RKO (cell line): ENCODE results near the gene C1QTNF7.

ENCODE experiments used
- DNase-seq: peaks from one replicate; pipeline ENCODE4 v3.0.0-alpha.2; 2016; ENCODE audit warnings: low spot score

C1QTNF7 gene

GRCh38 chr4:15427701-15428100 lies at the start of gene C1QTNF7:
C1QTNF7 (plus strand) TSS chr4:15428033; CDS start chr4:15435744, 7,711 bp downstream.
- no peak for DNase-seq

DNA sequence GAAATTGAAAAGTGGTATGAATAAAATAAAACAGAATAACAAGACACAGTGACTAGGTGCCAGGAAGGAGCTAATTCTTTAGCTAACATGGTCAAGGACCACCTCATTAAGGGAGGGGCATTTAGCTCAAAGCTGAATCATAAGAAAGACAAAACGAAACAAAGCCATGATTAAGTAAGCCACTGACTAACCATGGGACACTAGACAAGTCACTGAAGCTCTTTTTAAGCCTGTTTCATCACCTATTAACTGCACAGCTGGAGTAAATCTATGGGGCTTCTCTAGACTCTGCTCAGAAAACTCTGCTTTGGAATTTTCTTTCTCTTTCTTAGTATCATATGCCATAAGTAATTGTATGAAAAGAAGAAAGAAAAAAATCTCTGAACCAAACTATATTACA lies 49.8 kb upstream of the C1QTNF7 start:
- DNase-seq, result no peak

- DNase-seq, result no peak
Measured at GRCh38 chr4:15378493-15378892, 49.3 kb upstream of the C1QTNF7 start.

- DNase-seq, result no peak
Measured at GRCh38 chr4:15381806-15382338, 46.0 kb upstream of the C1QTNF7 start.

DNA sequence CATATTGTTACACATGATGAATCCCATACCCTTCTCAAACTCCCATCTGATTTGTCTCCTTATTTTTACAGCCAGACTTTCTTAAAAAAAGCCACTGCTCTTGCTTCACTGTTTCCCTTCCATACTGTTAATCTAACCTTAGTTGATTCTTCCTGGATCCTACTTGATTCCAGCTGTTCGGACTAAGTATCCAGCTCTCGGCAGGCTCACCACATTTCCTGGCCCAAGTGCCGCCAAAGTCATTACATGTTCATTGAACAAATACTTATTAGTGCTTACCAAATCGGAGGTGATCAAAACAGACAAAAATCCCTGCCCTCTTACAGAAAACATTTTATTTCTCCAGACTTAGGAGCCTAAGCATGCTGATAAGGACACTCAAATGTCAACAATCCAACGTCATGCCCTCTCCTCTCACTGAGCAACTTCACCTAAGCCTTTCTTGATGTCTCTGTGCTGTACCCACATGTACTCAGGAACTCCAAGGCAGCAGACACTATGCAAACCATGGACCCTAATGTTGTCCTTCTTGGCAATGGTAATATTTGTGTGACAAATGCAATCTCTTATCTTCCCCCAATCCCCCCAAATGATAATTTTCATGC lies 45.1 kb upstream of the C1QTNF7 start:
- DNase-seq, result no peak

DNA sequence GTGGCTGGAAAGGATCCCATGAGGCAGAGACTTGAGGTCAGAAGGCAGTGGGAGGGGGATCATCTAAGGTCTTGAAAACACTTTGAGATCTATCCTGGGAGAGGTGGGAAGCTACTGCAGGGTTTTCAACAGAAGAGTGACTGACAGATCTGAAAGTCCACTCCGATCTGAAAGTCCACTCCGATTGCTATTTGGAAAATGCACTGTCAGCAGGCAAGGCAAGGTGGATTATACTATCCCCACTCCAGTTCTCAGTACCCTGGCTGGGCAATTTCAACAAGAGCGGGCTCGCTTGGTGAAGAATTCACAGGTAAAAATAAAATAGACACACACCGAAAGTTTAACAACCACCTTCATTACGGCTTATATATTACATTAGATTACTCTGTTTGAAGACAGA lies 42.3 kb upstream of the C1QTNF7 start:
- no peak for DNase-seq

- no peak for DNase-seq
Measured at GRCh38 chr4:15385928-15386327, 41.9 kb upstream of the C1QTNF7 start.

DNA sequence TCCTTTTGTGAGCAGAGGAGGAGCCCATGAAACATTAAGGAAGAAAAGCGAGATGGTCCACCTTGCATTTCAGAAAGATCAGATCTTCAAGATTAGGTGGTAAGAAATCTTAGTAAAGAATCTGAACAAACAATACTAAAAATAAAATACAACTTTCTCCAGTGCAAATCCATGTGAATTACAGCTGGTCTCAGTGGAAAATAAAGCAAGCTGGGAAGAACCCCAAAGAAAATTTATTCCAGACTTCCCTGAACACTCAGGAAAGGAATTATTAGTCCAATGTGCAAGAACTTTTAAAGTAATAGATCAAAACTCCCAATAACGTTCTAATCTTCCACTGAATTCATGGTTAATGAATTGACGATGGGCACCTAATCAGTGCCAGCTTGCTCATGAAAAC lies 37.3 kb upstream of the C1QTNF7 start:
- DNase-seq, result no peak

GRCh38 chr4:15392053-15392805 lies 35.6 kb upstream of the C1QTNF7 start:
- DNase-seq, result no peak

DNA sequence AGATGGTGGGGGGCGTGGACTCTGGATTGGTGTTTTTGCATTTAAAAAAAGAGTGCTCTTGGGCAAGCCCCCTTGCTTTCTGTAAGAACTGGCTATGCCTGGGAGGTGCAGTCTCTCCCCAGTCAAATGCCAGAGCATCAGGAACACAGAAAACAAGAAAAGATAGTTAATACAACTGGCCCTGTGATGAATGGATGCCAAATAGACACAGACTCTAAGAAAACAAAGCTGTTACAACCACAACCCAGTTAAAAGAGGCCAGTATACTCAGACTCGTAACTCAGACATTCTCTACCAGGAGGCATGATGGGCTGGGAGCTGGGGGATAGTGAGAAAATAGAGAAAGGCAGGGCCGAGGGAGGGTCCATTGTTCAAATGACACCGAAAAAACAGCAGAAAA lies 32.5 kb upstream of the C1QTNF7 start:
- DNase-seq, result no peak

- DNase-seq, result peak; percentile 63
Measured at GRCh38 chr4:15396157-15396800, 31.6 kb upstream of the C1QTNF7 start.

- DNase-seq, result no peak
Measured at GRCh38 chr4:15398001-15398400, 29.8 kb upstream of the C1QTNF7 start.

GRCh38 chr4:15398732-15399131 lies 29.1 kb upstream of the C1QTNF7 start:
- no peak for DNase-seq

GRCh38 chr4:15400226-15400625 lies 27.6 kb upstream of the C1QTNF7 start:
- DNase-seq, result no peak

DNA sequence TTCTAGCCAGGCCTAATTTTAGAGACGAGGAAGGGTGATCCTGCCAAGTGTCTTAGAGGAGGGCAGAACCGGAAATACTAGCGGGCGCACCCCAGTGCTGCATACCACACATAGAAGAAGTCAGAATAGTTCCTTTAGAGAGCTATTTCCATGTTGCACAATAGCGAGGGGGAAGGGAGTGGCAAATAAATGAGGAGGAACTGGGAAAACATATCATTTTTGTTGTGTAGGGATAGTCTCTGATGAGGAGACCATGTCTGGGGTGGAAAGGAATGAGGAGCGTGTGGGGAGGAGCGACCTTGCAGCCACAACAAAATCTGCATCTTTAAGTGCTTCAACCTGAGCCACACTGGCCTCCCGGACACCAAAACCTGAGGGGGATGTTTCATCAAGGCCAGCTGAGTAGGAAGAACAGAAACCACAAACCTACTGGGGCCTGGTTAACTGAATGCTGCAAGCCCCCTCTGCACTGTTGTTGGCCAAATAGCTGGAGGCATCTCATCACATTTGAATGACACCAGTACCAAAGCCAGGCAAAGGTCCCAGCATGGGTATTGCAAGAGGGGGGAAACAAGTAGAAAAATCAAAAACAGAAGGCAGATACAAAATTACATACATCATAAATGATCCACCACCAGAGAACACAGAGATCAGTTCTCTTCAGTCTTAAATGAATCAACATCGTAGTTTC lies 26.7 kb upstream of the C1QTNF7 start:
- no peak for DNase-seq

DNA sequence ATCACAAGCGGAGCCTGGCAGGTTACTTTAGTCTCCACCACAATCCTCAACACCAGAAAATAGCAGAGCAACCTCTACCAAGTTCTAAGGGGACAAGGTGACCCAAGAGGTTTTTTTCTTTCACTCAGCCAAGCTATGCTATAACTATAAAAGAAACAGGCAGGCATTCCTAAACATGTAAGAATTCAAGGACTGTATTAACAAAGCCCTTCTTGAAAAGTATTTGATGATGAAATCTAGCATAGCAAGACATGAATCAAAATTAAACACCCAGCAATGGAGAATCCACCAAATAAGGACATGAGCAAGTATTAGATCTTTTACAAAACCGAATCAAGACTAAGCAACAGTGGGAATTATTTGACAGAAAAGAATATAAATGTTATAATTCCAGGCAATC lies 25.7 kb upstream of the C1QTNF7 start:
- no peak for DNase-seq

DNA sequence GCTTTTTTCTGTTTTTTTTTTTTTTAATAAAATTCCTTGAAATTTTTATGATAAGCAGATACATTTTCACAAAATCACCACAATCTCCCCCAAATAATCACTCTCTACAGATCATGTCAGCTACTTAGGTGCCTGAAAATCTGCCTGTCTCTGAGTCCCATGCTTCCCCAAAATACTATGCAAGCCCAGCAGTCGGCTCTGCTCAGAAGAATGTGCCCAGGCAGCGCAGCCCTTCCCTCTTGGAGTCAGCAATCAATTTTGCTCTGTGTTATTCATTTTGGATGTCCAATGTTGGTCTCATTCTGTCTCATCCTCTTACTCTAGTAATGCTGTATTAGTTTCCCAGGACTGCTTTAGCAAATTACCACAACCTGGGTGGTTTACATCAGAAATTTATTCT lies 24.9 kb upstream of the C1QTNF7 start:
- no peak for DNase-seq

GRCh38 chr4:15405018-15405417 lies 22.8 kb upstream of the C1QTNF7 start:
- DNase-seq, result no peak

DNA sequence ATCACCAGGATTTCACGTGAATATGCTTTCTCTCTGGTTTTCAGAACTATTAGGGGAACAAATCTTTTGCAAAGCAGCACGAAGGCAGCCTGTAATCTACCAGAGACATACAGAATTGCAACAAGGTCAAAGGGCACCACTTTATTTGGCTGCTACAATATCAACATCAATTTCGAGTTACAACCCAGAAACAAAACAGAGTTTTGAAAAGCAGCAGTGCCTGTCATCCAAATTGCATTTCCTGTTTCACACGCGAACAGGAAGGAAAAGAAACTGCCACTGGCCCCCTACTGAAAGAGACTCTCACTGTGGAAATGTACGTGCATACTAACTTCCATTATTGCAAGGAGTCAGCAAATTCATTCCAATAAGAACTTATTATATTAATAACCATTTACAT lies 17.1 kb upstream of the C1QTNF7 start:
- DNase-seq, result no peak

DNA sequence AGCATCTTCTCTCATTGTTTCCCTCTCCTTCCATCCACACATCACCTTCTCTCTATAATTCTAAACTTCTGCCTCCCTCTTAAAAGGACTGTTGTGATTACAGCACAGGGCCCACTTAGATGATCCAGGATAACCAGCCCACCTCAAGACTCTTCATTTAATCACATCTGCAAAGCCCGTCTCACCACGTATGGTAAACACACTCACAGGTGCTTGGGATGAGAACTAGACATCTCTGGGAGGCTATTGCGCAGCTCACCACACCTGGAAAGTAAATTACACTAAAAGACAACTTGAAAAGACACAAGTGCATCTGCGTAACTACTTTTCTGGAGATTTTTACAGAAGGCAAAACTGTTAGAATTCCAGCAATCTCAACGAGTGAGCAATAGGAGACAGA lies 15.4 kb upstream of the C1QTNF7 start:
- DNase-seq, result no peak

DNA sequence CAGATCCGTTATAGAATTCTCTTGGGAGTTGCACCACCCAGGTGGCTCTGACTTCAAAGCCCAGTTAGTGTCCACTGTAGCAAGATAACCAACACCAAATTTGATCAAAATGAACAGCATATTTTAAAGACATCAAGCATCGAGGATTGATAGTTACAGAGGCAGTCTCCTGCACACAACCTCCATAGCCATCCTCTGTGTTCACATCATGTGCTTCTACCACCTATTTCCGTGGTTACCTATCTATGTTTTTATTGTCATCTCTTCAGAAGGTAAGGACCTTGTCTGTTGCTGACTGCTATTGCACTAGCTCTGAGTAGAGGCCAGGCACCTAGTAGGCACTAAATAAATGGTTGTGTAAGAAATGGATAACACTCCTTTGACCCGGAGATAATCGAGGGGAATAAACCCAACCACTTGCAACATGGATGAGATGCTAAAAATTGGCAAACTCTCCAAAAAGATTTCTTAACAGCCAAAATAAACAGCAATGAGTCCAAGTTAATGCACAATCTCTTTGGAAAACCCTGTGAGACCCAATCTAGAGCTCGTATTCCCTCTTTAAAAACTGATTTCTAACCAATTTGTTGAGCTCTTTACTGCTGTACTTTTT lies 14.7 kb upstream of the C1QTNF7 start:
- DNase-seq, result no peak

DNA sequence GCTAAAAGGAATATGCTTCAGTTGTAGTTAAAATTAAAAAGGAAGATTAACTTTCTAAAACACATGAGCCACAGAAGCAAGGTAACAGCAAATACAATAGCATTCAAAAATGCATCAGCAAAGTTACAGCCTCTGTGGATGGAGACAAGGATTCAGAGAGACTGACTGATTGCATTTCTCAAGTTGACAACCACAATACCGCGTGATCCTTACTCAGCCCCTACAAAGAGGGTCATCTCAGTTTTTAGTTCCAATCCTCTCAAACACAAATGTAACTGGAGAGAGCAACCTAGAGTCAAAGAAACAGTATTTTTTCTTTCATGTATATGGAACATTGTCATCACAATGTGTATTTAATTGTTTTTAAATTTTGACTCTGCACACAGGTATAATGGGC lies 14.2 kb upstream of the C1QTNF7 start:
- no peak for DNase-seq
